Thymus (tissue), 11 donors: ENCODE results near the gene YIPF1. TPM values are rescaled to one million over a fixed set of nuclear protein-coding genes. Genes with fewer than 3 reads are reported as not detected.
A peak's percentile ranks its signal among the peaks of the same experiment; 100 is the strongest.
"Not testable (repeated sequence)": the region's sequence is repeated elsewhere in the genome, so short reads cannot be mapped to it uniquely, and the experiment has no call there.

Experiments used
- DNase-seq, 9 donors: peaks; one replicate each; pipeline ENCODE4 v3.0.0-alpha.2; 2013; ENCODE audit warnings: low spot score in 9 of 9, low read depth in 6 of 9, missing footprints in 1 of 9
- H3K27ac ChIP-seq, 2 donors: one replicate each; pipeline ENCODE4 v1.5.1; 2013; ENCODE audit warnings: control low read depth in 1 of 2, low read depth in 1 of 2, low read length in 1 of 2, mild to moderate bottlenecking in 1 of 2, moderate library complexity in 1 of 2
- H3K27me3 ChIP-seq, 2 donors: one replicate each; pipeline ENCODE4 v1.5.1; 2013; ENCODE audit warnings: low read length in 1 of 2; ENCODE audit not compliant: control insufficient read depth in 2 of 2, insufficient read depth in 1 of 2
- H3K36me3 ChIP-seq, 2 donors: one replicate each; pipeline ENCODE4 v1.5.1; 2013; ENCODE audit warnings: low read length in 1 of 2, mild to moderate bottlenecking in 1 of 2, moderate library complexity in 1 of 2; ENCODE audit not compliant: control insufficient read depth in 2 of 2, insufficient read depth in 2 of 2
- H3K4me1 ChIP-seq, 2 donors: one replicate each; pipeline ENCODE4 v1.5.1; 2013; ENCODE audit warnings: low read length in 2 of 2; ENCODE audit not compliant: control insufficient read depth in 2 of 2, insufficient read depth in 2 of 2
- H3K4me3 ChIP-seq, 2 donors: one replicate each; pipeline ENCODE4 v1.5.1; 2013; ENCODE audit warnings: low read length in 2 of 2, control low read depth in 1 of 2, mild to moderate bottlenecking in 1 of 2
- H3K9me3 ChIP-seq, 2 donors: one replicate each; pipeline ENCODE4 v1.5.1; 2013; ENCODE audit warnings: low read length in 1 of 2, mild to moderate bottlenecking in 1 of 2; ENCODE audit not compliant: control insufficient read depth in 2 of 2, insufficient read depth in 1 of 2
- WGBS: extraction: QIAGEN DNeasy Blood & Tissue Kit; methylation state at CpG from one replicate; pipeline ENCODE4 v1.1.7; 2013; 5-methylcytosine and 5-hydroxymethylcytosine counted together
- polyA plus RNA-seq: library from polyadenylated mRNA; stranded (reverse); fragments of 200-250 nt; gene quantifications from one replicate; pipeline ENCODE4 v1.2.3, GENCODE V29; 2013
- total RNA-seq: library from RNA; stranded (reverse); fragments of 120-200 nt; gene quantifications from one replicate; pipeline ENCODE4 v1.2.4, GENCODE V29; 2013
- donor health status: healthy.

YIPF1 gene
- total and polyA plus RNA-seq, 2 donors: 26.4 to 29.6 TPM

DNA sequence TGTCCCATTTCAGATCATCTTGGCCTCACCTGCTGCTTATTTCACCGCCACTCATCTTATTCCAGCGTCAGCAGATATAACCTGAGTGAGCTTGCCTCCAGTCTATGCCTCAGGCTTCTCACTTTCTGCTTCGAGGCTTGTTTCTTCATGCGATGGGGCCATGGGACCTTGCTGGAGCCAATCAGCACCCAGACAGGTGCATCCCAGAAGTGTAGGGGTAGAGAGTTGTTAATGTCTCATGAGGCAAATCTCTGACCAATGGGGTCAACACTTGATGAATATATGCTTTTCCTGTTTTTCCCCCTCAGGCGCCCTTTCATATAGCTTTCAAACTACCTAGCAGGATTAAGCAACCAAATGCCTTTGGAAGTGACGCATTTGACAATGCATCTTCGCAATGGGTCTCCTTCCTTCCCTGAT is 935 bp upstream of the YIPF1 start:
- H3K9me3 ChIP-seq: no peaks in the 10 kb centered on the region
- no peak for DNase-seq
- 93% methylated on average over 7 of the region's 7 CpGs for WGBS
- H3K27me3 ChIP-seq: no peaks in the 10 kb centered on the region
- H3K4me1 ChIP-seq: peaks cover 7 to 12% of the 10 kb centered on the region in 2 donors
- H3K4me3 ChIP-seq: peak overlapping the region in 1 of 2 donors; percentile 94
- no peak overlapping the region for H3K27ac ChIP-seq
- peaks cover 5 to 11% of the 10 kb centered on the region in 2 donors for H3K36me3 ChIP-seq

DNA sequence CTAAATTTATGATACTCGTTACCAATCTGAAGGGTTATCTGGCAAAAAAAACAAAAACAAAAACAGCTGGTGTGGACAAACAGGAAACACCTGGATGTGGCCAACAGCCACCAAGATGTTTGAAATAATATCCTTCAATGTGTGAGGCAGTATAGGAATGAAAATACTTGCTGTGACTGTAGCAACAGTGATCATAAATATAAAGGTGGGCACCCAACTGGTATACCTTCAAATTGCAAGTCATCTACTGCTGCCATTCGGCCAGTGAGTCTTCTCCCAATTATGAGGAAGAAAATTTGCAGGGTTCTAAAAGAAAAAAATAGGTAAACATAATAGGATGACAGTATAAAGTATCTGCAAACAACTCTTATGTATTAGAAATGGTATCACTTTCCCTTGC is 916 bp downstream of the YIPF1 start:
- H3K36me3 ChIP-seq: peaks cover 8 to 11% of the 10 kb centered on the region in 2 donors
- peaks cover 7 to 12% of the 10 kb centered on the region in 2 donors for H3K4me1 ChIP-seq
- WGBS: 64% methylated on average over 2 of the region's 2 CpGs
- H3K4me3 ChIP-seq: peak overlapping the region in 1 of 2 donors; percentile 94
- H3K27ac ChIP-seq: no peak overlapping the region
- DNase-seq: peak in 2 of 9 donors; percentile 3 to 16
- no peaks in the 10 kb centered on the region for H3K9me3 ChIP-seq
- H3K27me3 ChIP-seq: no peaks in the 10 kb centered on the region

DNA sequence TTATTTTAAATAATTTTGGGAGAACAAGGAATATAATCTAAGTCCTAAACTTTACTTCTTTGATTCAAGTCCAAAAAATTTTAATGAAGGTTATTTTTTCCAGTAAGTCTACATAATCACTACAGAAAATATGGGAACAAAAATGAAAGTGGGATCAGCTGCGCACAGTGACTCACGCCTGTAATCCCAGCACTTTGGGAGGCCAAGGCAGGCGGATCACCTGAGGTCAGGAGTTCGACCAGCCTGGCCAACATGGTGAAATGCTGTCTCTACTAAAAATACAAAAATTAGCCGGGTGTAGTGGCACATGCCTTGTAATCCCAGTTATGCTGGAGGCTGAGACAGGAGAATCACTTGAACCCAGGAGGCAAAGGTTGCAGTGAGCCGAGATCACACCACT is 6.0 kb downstream of the YIPF1 start:
- H3K27ac ChIP-seq: not testable (repeated sequence)

DNA sequence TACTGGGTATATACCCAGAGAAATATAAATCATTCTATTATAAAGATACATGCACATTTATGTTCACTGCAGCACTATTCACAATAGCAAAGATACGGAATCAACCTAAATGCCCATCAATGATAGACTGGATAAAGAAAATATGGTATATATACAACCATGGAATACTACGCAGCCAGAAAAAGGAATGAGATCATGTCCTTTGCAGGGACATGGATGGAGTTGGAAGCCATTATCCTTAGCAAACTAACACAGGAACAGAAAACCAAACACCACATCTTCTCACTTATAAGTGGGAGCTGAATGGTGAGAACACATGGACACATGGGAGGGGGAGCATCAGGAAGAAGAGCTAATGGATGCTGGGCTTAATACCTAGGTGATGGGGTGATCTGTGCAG is 7.7 kb downstream of the YIPF1 start:
- H3K27ac ChIP-seq, H3K9me3 ChIP-seq, DNase-seq, H3K27me3 ChIP-seq, H3K4me1 ChIP-seq, H3K4me3 ChIP-seq: not testable (repeated sequence)
- WGBS: 98% methylated on average over 2 of the region's 2 CpGs
- H3K36me3 ChIP-seq: peaks cover 27 to 36% of the 10 kb centered on the region in 2 donors

More for the DNA sequence above, 6.0 kb downstream of the YIPF1 start:
- not testable (repeated sequence) for DNase-seq, H3K4me3 ChIP-seq, H3K9me3 ChIP-seq, H3K27me3 ChIP-seq, H3K4me1 ChIP-seq
- H3K36me3 ChIP-seq: peaks cover 18 to 27% of the 10 kb centered on the region in 2 donors
- 97% methylated on average over 6 of the region's 6 CpGs for WGBS

DNA sequence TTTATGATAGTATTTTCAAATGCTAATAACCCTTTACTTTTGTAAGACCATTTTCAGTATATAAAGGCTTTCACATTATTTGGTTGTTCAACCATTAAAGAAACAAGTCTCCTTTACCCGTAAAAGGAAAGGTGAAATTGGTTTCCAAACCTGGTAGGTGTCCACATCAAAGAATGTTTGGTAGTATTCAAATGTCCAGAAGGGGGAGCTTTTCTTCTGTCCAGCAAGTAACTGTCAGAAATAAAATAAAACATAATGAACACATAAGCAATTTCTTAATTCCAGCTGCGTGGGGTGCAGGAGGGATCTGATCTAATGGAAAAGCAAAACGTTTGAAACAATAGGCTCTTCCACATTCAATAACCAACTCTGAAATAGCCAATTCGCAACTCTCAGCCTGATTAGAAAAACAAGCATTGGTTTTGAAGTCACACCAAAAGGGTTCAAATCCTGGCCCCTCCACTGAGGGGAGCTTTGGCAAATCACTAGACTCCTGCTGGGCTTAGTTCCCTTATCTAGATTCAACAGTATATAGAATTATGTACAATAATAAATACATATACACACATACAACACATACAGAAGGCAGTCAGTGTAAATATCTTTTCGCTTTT is 11.0 kb downstream of the YIPF1 start:
- peaks cover 28 to 34% of the 10 kb centered on the region in 2 donors for H3K36me3 ChIP-seq
- no peaks in the 10 kb centered on the region for H3K9me3 ChIP-seq
- no peaks in the 10 kb centered on the region for H3K27me3 ChIP-seq
- WGBS: 79% methylated on average over 5 of the region's 5 CpGs
- peak in 1 of 9 donors; percentile 16 for DNase-seq
- no peaks in the 10 kb centered on the region for H3K4me1 ChIP-seq
- H3K4me3 ChIP-seq: no peak overlapping the region
- no peak overlapping the region for H3K27ac ChIP-seq

DNA sequence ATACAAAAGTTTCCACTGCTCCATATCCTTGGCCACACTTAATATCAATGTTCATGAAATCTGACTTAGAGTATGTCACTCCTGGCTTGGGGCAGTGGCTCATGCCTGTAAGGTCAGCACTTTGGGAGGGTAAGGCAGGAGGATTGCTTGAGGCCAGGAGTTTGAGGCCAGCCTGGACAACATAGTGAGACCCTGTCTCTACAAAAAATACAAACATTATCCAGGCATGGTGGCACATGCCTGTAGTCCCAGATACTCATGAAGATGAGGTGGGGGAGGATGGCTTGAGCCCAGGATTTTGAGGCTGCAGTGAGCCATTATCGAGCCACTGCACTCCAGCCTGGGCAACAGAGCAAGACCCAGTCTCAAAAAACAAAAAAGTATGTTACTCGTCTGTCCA is 14.4 kb downstream of the YIPF1 start:
- not testable (repeated sequence) for H3K9me3 ChIP-seq, H3K4me1 ChIP-seq, H3K4me3 ChIP-seq, H3K27ac ChIP-seq, H3K27me3 ChIP-seq, DNase-seq
- 95% methylated on average over 2 of the region's 2 CpGs for WGBS
- H3K36me3 ChIP-seq: peaks cover 26 to 39% of the 10 kb centered on the region in 2 donors

DNA sequence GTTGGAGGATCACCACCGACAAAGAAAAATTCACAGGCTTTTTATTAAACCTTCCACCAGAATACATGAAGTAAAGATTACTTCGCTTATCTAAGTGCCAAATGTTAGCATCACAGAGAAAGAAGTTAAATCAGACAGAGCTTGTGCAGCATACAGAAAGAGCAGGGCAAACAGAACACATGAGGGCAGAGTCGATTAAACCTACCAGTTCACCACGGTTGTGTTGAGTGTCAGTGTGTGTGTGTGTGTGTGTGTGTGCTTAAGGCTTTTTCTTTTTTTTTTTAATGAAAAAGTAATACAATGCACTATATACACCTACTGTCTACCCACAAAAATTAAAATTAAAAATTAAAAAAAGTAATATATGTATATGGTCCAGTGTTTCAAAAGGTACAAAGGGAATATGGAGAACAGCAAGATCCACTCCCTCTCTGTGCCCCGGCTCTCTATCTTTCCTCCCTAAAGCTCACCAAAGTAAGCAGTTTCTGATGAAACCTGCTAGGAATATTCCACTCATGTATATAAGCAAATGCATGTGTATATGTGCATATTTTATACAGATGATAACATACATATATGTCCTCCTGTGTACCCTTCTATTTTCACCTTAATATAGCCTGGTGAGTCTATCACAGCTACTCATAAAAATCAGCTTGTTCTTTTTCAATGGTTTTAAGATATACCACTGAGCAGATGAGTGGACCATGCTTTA is 17.7 kb downstream of the YIPF1 start:
- WGBS: 86% methylated on average over 5 of the region's 5 CpGs

DNA sequence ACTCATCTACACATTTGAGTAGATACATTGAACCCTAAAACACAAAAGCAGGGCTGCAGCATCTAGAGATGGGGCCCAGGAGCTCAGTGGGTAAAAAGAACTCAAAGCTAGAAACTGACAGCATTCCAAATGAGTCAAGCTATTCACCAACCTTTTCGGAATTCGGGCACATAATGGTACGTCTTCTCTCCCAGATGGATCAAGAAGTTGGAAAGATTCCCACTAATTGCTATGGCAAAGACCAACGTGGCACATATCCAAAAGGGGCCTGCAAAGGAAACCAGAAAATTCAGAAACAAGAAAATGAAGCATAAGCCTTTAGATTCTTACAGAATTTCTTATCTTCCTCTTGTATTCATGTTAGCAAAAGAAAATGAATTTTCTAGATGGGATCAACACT is 18.4 kb downstream of the YIPF1 start:
- peaks cover 16 to 35% of the 10 kb centered on the region in 2 donors for H3K36me3 ChIP-seq
- 96% methylated on average over 4 of the region's 4 CpGs for WGBS

More for the DNA sequence above, 17.7 kb downstream of the YIPF1 start:
- Histone ChIP-seq H3K36me3 (peaks cover 12 to 35% of the 10 kb centered on the region in 2 donors), H3K4me1 (no peaks in the 10 kb centered on the region), H3K27me3 (no peaks in the 10 kb centered on the region), H3K4me3 (no peak overlapping the region), H3K9me3 (no peaks in the 10 kb centered on the region), H3K27ac (no peak overlapping the region)
- DNase-seq: no peak

DNA sequence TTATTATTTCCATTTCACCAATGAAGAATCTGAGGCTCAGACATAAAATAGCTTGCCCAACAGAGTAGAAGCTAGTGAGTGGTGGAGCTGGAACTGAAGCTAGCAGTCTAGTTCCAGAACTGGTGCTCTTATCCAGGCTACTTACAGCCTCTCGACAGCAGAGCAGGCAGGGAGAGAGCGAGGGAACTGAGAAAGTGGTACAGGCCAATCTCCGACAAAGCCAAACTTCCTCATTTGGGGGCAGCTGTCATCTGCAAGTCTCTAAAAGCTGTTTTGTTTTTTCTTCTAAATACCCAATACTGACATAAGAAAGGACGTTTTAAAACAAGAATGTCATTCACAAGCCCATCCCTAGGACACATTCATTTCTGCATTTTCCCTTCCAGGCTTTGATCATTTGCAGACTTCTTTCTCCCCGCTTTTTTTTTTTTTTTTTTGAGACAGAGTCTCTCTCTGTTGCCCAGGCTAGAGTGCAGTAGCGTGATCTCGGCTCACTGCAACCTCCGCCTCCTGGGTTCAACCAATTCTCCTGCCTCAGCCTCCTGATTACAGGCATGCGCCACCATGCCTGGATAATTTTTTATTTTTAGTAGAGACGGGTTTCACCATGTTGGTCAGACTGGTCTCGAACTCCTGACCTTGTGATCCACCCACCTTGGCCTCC is 20.0 kb downstream of the YIPF1 start:
- no peak overlapping the region for H3K27ac ChIP-seq
- 78% methylated on average over 11 of the region's 11 CpGs for WGBS
- H3K27me3 ChIP-seq: no peaks in the 10 kb centered on the region
- DNase-seq: no peak
- peaks cover 21 to 33% of the 10 kb centered on the region in 2 donors for H3K36me3 ChIP-seq
- no peaks in the 10 kb centered on the region for H3K9me3 ChIP-seq
- H3K4me1 ChIP-seq: no peaks in the 10 kb centered on the region
- no peak overlapping the region for H3K4me3 ChIP-seq

More for the DNA sequence above, 18.4 kb downstream of the YIPF1 start:
- no peak for DNase-seq
- Histone ChIP-seq H3K9me3 (no peaks in the 10 kb centered on the region), H3K4me3 (no peak overlapping the region), H3K27ac (no peak overlapping the region), H3K4me1 (no peaks in the 10 kb centered on the region), H3K27me3 (no peaks in the 10 kb centered on the region)
